MCF 10A (cell line): ENCODE data around the gene MRPL37. TPM values are rescaled to one million over a fixed set of nuclear protein-coding genes. Genes with fewer than 3 reads are reported as not detected.

Experiments used
- Bru-seq: library from RNA; stranded (reverse); fragments of 400-500 nt; gene quantifications from one replicate; lab custom pipeline; 2021; lab: Mats Ljungman, UMichigan
- BruChase-seq, 2 experiments: library from RNA; stranded (reverse); fragments of 400-500 nt; gene quantifications; one replicate each; lab custom pipeline; 2021; lab: Mats Ljungman, UMichigan
- BruUV-seq: library from RNA; stranded (reverse); fragments of 400-500 nt; replicated peaks from 2 replicates; lab custom pipeline; 2021; lab: Mats Ljungman, UMichigan
- CTCF ChIA-PET: fragments of 300-600 bp; sonication (Branson Sonifier 250); formaldehyde crosslinking; extraction: SDS; loops from one replicate; lab custom pipeline; 2021; ENCODE audit warnings: antibody characterized with exemption, inconsistent platforms; lab: Yijun Ruan, JAX
- POLR2A ChIA-PET: fragments of 300-600, 350-650 bp; sonication (Branson Sonifier 250); formaldehyde crosslinking; extraction: SDS; loops from one replicate; lab custom pipeline; 2020; ENCODE audit warnings: antibody characterized with exemption, inconsistent platforms; lab: Yijun Ruan, JAX
- DNase-seq: peaks from one replicate; pipeline ENCODE4 v3.0.0-alpha.2; 2018; ENCODE audit not compliant: unreplicated experiment
- H3K27ac Mint-ChIP-seq: one replicate; pipeline ENCODE4 v1.8.0; 2022; ENCODE audit warnings: mild to moderate bottlenecking, low read depth, mixed read lengths; ENCODE audit not compliant: unreplicated experiment
- H3K27me3 Mint-ChIP-seq: one replicate; pipeline ENCODE4 v1.8.0; 2022; ENCODE audit warnings: mixed read lengths; ENCODE audit not compliant: insufficient read depth, unreplicated experiment
- H3K36me3 Mint-ChIP-seq: one replicate; pipeline ENCODE4 v1.8.0; 2022; ENCODE audit warnings: mild to moderate bottlenecking, moderate library complexity, mixed read lengths; ENCODE audit not compliant: insufficient read depth, unreplicated experiment
- H3K4me1 Mint-ChIP-seq: one replicate; pipeline ENCODE4 v1.8.0; 2022; ENCODE audit warnings: mixed read lengths; ENCODE audit not compliant: insufficient read depth, unreplicated experiment
- H3K4me3 Mint-ChIP-seq: one replicate; pipeline ENCODE4 v1.8.0; 2022; ENCODE audit warnings: mild to moderate bottlenecking, moderate library complexity, mixed read lengths; ENCODE audit not compliant: unreplicated experiment
- H3K9me3 Mint-ChIP-seq: one replicate; pipeline ENCODE4 v1.8.0; 2022; ENCODE audit warnings: mixed read lengths; ENCODE audit not compliant: unreplicated experiment
- CTCF ChIP-seq: fragments of 200-600 bp; IDR thresholded peaks from one replicate; pipeline ENCODE4 v1.8.0; 2022; ENCODE audit warnings: antibody characterized with exemption, mild to moderate bottlenecking; ENCODE audit not compliant: unreplicated experiment
- intact Hi-C: fragments of 100-400 bp; cut with micrococcal nuclease; formaldehyde crosslinking; loops from 2 replicates; pipeline ENCODE4 v1.14.1; 2022
- long read RNA-seq: library from polyadenylated mRNA; stranded (forward); transcript quantifications from one replicate; pipeline ENCODE4 v2.0.0, GENCODE V29; 2022
- total RNA-seq: library from RNA; stranded (reverse); gene quantifications from 2 replicates; pipeline ENCODE4 v1.2.3, GENCODE V29; 2022

Gene MRPL37
- 98.2 and 128 TPM in 2 replicates for total RNA-seq
- percentile 75 among the genes with signal in this experiment for Bru-seq, nascent RNA
- percentile 86 among the genes with signal in this experiment for BruChase-seq, experiment 1, labeled RNA remaining after a 6-hour chase
- percentile 79 among the genes with signal in this experiment for BruChase-seq, experiment 2, labeled RNA remaining after a 2-hour chase
- long read RNA-seq, transcript MRPL37-202 (7 exons, 1,483 nt), result major isoform, 267 of 307 reads
- long read RNA-seq, partial matches to known transcripts, result 24 of 307 reads
- long read RNA-seq, other reads (novel, unspliced or antisense), result 13 of 307 reads

- ChIA-PET POLR2A (interaction anchor here (0.5 to 2.6 kb wide), 27 partner anchors 11 to 599 kb away, joined by 3 to 17 read pairs (median 4); partner anchors contain the start of genes CDCP2, SSBP3, TCEANC2 and TMEM59), CTCF (interaction anchor here (0.6 to 1.6 kb wide), 7 partner anchors 9 to 289 kb away, joined by 3 to 8 read pairs (median 3); no protein-coding TSS in a partner anchor)
- TF ChIP-seq CTCF, result no peak
- peak within 1 kb of the TSS; percentile 93 for H3K4me3 Mint-ChIP-seq
- H3K9me3 Mint-ChIP-seq, result no peaks in the 10 kb centered on the region
- intact Hi-C loops, result loop anchor here (5.0 to 10.0 kb wide), 2 partner anchors 73 to 285 kb away; no protein-coding TSS in a partner anchor
- peaks cover 16% of the 10 kb centered on the region for H3K36me3 Mint-ChIP-seq
- no peaks in the 10 kb centered on the region for H3K27me3 Mint-ChIP-seq
- H3K27ac Mint-ChIP-seq, result peak within 1 kb of the TSS; percentile 95
- peaks cover 22% of the 10 kb centered on the region for H3K4me1 Mint-ChIP-seq
- BruUV-seq, result no TSS peak
- peak; percentile 98 for DNase-seq
Observed at GRCh38 chr1:54199765-54200518, at the start of gene MRPL37, which contains the start of gene CYB5RL. TSS of gene MRPL37 (plus strand) at chr1:54200167. CDS start at chr1:54200244, 77 bp downstream. TSS of gene CYB5RL (minus strand) at chr1:54200030. CDS start at chr1:54195616, 4,414 bp downstream.

- intact Hi-C loops, result no loop called here
- no peak overlapping the region for H3K27ac Mint-ChIP-seq
Observed at GRCh38 chr1:54151013-54151412, 49.0 kb upstream of the MRPL37 start.

GRCh38 chr1:54152696-54153095 is 47.3 kb upstream of the MRPL37 start, which contains the start of gene CDCP2:
TSS of gene CDCP2 (minus strand) at chr1:54153000. CDS start at chr1:54152922, 78 bp downstream.
- Mint-ChIP-seq H3K27me3 (no peaks in the 10 kb centered on the region), H3K4me3 (no peak within 1 kb of the TSS), H3K9me3 (no peaks in the 10 kb centered on the region), H3K36me3 (no peaks in the 10 kb centered on the region), H3K27ac (no peak within 1 kb of the TSS), H3K4me1 (peaks cover 24% of the 10 kb centered on the region)
- ChIA-PET POLR2A (interaction anchor here (2.0 kb wide), 1 partner anchor 47 kb away, joined by 9 read pairs; the partner anchor contains the start of genes CYB5RL and MRPL37), CTCF (interaction anchor here (0.9 kb wide), 1 partner anchor 26 kb away, joined by 3 read pairs; no protein-coding TSS in a partner anchor)
- intact Hi-C loops, result no loop called here
- BruUV-seq, result no TSS peak
- TF ChIP-seq CTCF, result no peak
- DNase-seq, result no peak

More at GRCh38 chr1:54151013-54151412, 49.0 kb upstream of the MRPL37 start:
- no peaks in the 10 kb centered on the region for H3K36me3 Mint-ChIP-seq
- no peaks in the 10 kb centered on the region for H3K9me3 Mint-ChIP-seq
- no peak for TF ChIP-seq CTCF
- DNase-seq, result no peak
- no peaks in the 10 kb centered on the region for H3K27me3 Mint-ChIP-seq
- peaks cover 17% of the 10 kb centered on the region for H3K4me1 Mint-ChIP-seq
- POLR2A ChIA-PET, result no interaction called here
- H3K4me3 Mint-ChIP-seq, result no peak overlapping the region
- CTCF ChIA-PET, result interaction anchor here (0.5 to 0.6 kb wide), 3 partner anchors 9 to 487 kb away, joined by 3 to 4 read pairs (median 3); no protein-coding TSS in a partner anchor
- no TSS peak for BruUV-seq
